Hindlimb muscle (tissue), 1 donor: Measurements from ENCODE around the gene LDLRAD2. TPM values are rescaled to one million over a fixed set of nuclear protein-coding genes. Genes with fewer than 3 reads are reported as not detected.
"Not testable (repeated sequence)": the region's sequence is repeated elsewhere in the genome, so short reads cannot be mapped to it uniquely, and the experiment has no call there.

Source experiments
- DNase-seq: peaks from one replicate; pipeline ENCODE4 v3.0.0-alpha.2; 2013
- polyA plus RNA-seq: library from polyadenylated mRNA; unstranded; fragments of 120-200 nt; gene quantifications from one replicate; pipeline ENCODE4 v1.2.1, GENCODE V29; 2013; ENCODE audit not compliant: insufficient read length

The LDLRAD2 gene
- polyA plus RNA-seq, result 4.8 TPM

- DNase-seq, result no peak
Observed at GRCh38 chr1:21811875-21812305, at the start of gene LDLRAD2. Gene LDLRAD2 (plus strand): TSS chr1:21812265. CDS start chr1:21812452, 187 bp downstream.

GRCh38 chr1:21763236-21763635 is 48.8 kb upstream of the LDLRAD2 start:
- no peak for DNase-seq

GRCh38 chr1:21763694-21764419 is 48.2 kb upstream of the LDLRAD2 start:
- DNase-seq, result no peak

- no peak for DNase-seq
Observed at GRCh38 chr1:21764615-21765423, 47.2 kb upstream of the LDLRAD2 start.

- DNase-seq, result no peak
Observed at GRCh38 chr1:21766210-21766609, 45.9 kb upstream of the LDLRAD2 start.

- not testable (repeated sequence) for DNase-seq
Observed at GRCh38 chr1:21767106-21767505, 45.0 kb upstream of the LDLRAD2 start.

- DNase-seq, result no peak
Observed at GRCh38 chr1:21770201-21770600, 41.9 kb upstream of the LDLRAD2 start.

- not testable (repeated sequence) for DNase-seq
Observed at GRCh38 chr1:21770602-21771001, 41.5 kb upstream of the LDLRAD2 start.

GRCh38 chr1:21771672-21772071 is 40.4 kb upstream of the LDLRAD2 start:
- DNase-seq, result not testable (repeated sequence)

- DNase-seq, result no peak
Observed at GRCh38 chr1:21773585-21773984, 38.5 kb upstream of the LDLRAD2 start.

- no peak for DNase-seq
Observed at GRCh38 chr1:21774835-21775549, 37.1 kb upstream of the LDLRAD2 start.

GRCh38 chr1:21775550-21775914 is 36.5 kb upstream of the LDLRAD2 start:
- DNase-seq, result no peak

GRCh38 chr1:21775985-21776562 is 36.0 kb upstream of the LDLRAD2 start:
- no peak for DNase-seq

- DNase-seq, result not testable (repeated sequence)
Observed at GRCh38 chr1:21776925-21777324, 35.1 kb upstream of the LDLRAD2 start.

- DNase-seq, result no peak
Observed at GRCh38 chr1:21778405-21778727, 33.7 kb upstream of the LDLRAD2 start.

- no peak for DNase-seq
Observed at GRCh38 chr1:21779613-21780521, 32.2 kb upstream of the LDLRAD2 start.

GRCh38 chr1:21781815-21782348 is 30.2 kb upstream of the LDLRAD2 start:
- DNase-seq, result peak; percentile 16

- peak; percentile 68 for DNase-seq
Observed at GRCh38 chr1:21782349-21782867, 29.7 kb upstream of the LDLRAD2 start.

- DNase-seq, result peak; percentile 99
Observed at GRCh38 chr1:21782868-21783678, 29.0 kb upstream of the LDLRAD2 start, which contains the start of gene USP48. Gene USP48 (minus strand): TSS chr1:21783149. CDS start chr1:21782957, 192 bp downstream.
